Heart right ventricle (tissue), 16 donors: ENCODE data around the gene PRKN. TPM values are rescaled to one million over a fixed set of nuclear protein-coding genes. Genes with fewer than 3 reads are reported as not detected.

Experiments
- ATAC-seq, 8 donors: fragments of 200-7000 bp; cut with Tn5 transposase; one replicate each; pipeline ENCODE4 v1.9.1; 2020; ENCODE audit warnings: mild to moderate bottlenecking in 8 of 8, moderate library complexity in 8 of 8, moderate number of reproducible peaks in 1 of 8
- DNase-seq, 2 donors: peaks; one replicate each; pipeline ENCODE4 v3.0.0-alpha.2; 2020
- H3K27ac ChIP-seq, 10 donors: fragments of 200-600 bp; sonication (generic) in 2 of 10; one replicate each; pipeline versions ENCODE4 v1.5.0 to v1.8.0; 2020 to 2022; ENCODE audit warnings: mild to moderate bottlenecking in 3 of 10
- H3K27me3 ChIP-seq, 7 donors: fragments of 200-600 bp; one replicate each; pipeline ENCODE4 v1.8.0; 2021 to 2022; ENCODE audit warnings: mild to moderate bottlenecking in 2 of 7
- H3K36me3 ChIP-seq, 9 donors: fragments of 200-600 bp; sonication (generic) in 1 of 9; one replicate each; pipeline versions ENCODE4 v1.5.0 to v1.8.0; 2020 to 2022; ENCODE audit warnings: mild to moderate bottlenecking in 2 of 9
- H3K4me1 ChIP-seq, 9 donors: fragments of 200-600 bp; sonication (generic) in 1 of 9; one replicate each; pipeline versions ENCODE4 v1.5.0 to v1.8.0; 2020 to 2022; ENCODE audit warnings: mild to moderate bottlenecking in 4 of 9
- H3K4me3 ChIP-seq, 10 donors: fragments of 200-600 bp; sonication (generic) in 2 of 10; one replicate each; pipeline versions ENCODE4 v1.5.0 to v1.8.0; 2020 to 2022; ENCODE audit warnings: mild to moderate bottlenecking in 7 of 10, moderate library complexity in 2 of 10
- H3K9me3 ChIP-seq, 11 donors: fragments of 200-600 bp in 10 of 11; sonication (generic) in 2 of 11; one replicate each; pipeline versions ENCODE4 v1.5.0 to v1.8.0; 2013 to 2022; ENCODE audit warnings: mild to moderate bottlenecking in 2 of 11, control low read depth in 1 of 11, moderate library complexity in 1 of 11
- WGBS, 2 donors: extraction: QIAGEN DNeasy Blood & Tissue Kit; methylation state at CpG; one replicate each; pipeline ENCODE4 v1.1.7; 2013; ENCODE audit warnings: inconsistent platforms in 1 of 2; 5-methylcytosine and 5-hydroxymethylcytosine counted together
- intact Hi-C, 10 donors: fragments of 100-400 bp; cut with DNase I; formaldehyde crosslinking; loops; one replicate each; pipeline versions ENCODE4 v1.11.1 to v1.14.2; 2022
- polyA plus RNA-seq, 2 donors: library from polyadenylated mRNA; stranded (reverse); fragments of 200-250 nt; gene quantifications; one replicate each; pipeline ENCODE4 v1.2.3, GENCODE V29; 2013
- total RNA-seq, 10 donors: library from RNA; stranded (reverse); fragmentation: NEBNext Ultra II Directional in 3 of 10; extraction: Animal tissue kit (Norgen Biotek cat#: 25700) in 3 of 10; gene quantifications; one replicate each; pipeline versions ENCODE4 v1.2.1 to v1.2.4, GENCODE V29; 2021 to 2023
- TF ChIP-seq, protein P1 (sequence below), 9 donors: fragments of 200-600 bp; sonication (generic) in 2 of 9; IDR thresholded peaks; one replicate each; pipeline versions ENCODE4 v1.5.0 to v1.8.0; 2021 to 2022; ENCODE audit warnings: antibody characterized with exemption in 9 of 9, mild to moderate bottlenecking in 5 of 9, moderate library complexity in 1 of 9
- donor health status: Arrhythmogenic right ventricular cardiomyopathy.
- donor health status: ischemic (EF 13 %, LVEDD 7.1; RV severe dilation, severe dysfunction).
- donor health status: healthy with polysubstance abuse.
- donor health status: DM: no; HTN: yes; CAD: no.
- donor health status: DM: no; HTN: no; CAD: no.
- donor health status: ischemic (EF 25% LVEDD 6.9; RV normal size, moderate dysfunction).
- donor health status: ischemic (EF 25% LVEDD 5.7; RV mildly dilated, moderate dysfunction).
- donor health status: healthy.
- donor health status: DM: yes; HTN: yes; CAD: no.
- donor health status: Ischemic cardiomyopathy.
- donor health status: ischemic (EF 35%, LVEDD 5.7; RV mildly dilated, moderate dysfunction).
- donor health status: nonischemic (EF 11% LVEDD 7.7; RV severe dilation, severe dysfunction).
- donor health status: DM: yes; HTN: yes; CAD: no.
- donor health status: PGD.
- donor health status: ischemic (EF 29% LVEDD 5.4; RV normal size, mild dysfunction).
- donor health status: nonischemic (EF 23%, LVEDD 6.1; RV moderate dilation, normal function).

Gene PRKN
- total and polyA plus RNA-seq, 12 donors = 2.3 to 27.7 (median 26.3) TPM

GRCh38 chr6:161575523-161576254 is 1151.9 kb downstream of the PRKN start:
- no peak for ATAC-seq
- Histone ChIP-seq H3K36me3 (no peaks in the 10 kb centered on the region), H3K4me1 (no peaks in the 10 kb centered on the region), H3K27ac (no peak overlapping the region), H3K4me3 (no peak overlapping the region), H3K9me3 (peaks cover 0 to 8% (median 0%) of the 10 kb centered on the region in 11 donors), H3K27me3 (no peaks in the 10 kb centered on the region)
- TF ChIP-seq, protein P1, sequence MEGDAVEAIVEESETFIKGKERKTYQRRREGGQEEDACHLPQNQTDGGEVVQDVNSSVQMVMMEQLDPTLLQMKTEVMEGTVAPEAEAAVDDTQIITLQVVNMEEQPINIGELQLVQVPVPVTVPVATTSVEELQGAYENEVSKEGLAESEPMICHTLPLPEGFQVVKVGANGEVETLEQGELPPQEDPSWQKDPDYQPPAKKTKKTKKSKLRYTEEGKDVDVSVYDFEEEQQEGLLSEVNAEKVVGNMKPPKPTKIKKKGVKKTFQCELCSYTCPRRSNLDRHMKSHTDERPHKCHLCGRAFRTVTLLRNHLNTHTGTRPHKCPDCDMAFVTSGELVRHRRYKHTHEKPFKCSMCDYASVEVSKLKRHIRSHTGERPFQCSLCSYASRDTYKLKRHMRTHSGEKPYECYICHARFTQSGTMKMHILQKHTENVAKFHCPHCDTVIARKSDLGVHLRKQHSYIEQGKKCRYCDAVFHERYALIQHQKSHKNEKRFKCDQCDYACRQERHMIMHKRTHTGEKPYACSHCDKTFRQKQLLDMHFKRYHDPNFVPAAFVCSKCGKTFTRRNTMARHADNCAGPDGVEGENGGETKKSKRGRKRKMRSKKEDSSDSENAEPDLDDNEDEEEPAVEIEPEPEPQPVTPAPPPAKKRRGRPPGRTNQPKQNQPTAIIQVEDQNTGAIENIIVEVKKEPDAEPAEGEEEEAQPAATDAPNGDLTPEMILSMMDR (IDR thresholded peaks at IDR 0.05) = no peak
- intact Hi-C loops = no loop called here
- DNase-seq = no peak
- 83% methylated on average over 13 of the region's 13 CpGs for WGBS, 2 donors

DNA sequence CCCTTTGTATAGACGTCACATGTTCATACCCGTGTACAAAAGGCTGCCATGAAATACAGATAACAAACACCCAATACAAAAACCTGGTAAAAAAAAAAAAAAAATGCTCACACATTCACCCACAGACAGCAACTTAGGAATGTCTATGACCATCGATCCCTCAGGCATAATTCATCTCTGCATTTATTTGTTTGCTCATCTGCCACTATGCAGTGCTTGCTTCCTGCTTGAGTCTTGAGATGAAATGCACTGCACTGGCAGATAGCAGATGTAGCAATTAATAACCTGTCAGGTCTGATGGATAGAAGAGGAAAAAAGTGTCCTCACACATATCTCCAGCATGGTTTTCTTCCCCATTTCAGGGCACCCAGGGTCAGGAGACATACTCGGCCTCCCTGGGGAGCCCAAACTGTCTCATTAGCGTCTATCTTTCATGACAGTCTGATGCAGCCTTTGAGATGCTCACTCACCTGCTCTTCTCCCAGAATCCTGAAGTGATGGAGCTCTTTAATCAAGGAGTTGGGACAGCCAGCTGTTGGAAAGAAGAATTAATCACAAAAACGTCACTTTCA is 1158.6 kb downstream of the PRKN start:
- intact Hi-C loops = no loop called here
- WGBS, 2 donors = 84 to 92% methylated on average over 6 of the region's 6 CpGs
- H3K4me1 ChIP-seq = no peaks in the 10 kb centered on the region

GRCh38 chr6:161564952-161565351 is 1162.6 kb downstream of the PRKN start:
- 94 to 95% methylated on average over 3 of the region's 3 CpGs for WGBS, 2 donors
- no peak for ATAC-seq
- no peak for DNase-seq
- Histone ChIP-seq H3K27me3 (no peaks in the 10 kb centered on the region), H3K4me3 (no peak overlapping the region), H3K27ac (no peak overlapping the region), H3K9me3 (no peaks in the 10 kb centered on the region), H3K4me1 (no peaks in the 10 kb centered on the region), H3K36me3 (no peaks in the 10 kb centered on the region)
- TF ChIP-seq, protein P1 (IDR thresholded peaks at IDR 0.05) = no peak
- intact Hi-C loops = no loop called here

More for the DNA sequence above, 1158.6 kb downstream of the PRKN start:
- Histone ChIP-seq H3K27me3 (no peaks in the 10 kb centered on the region), H3K9me3 (peaks cover 0 to 8% (median 0%) of the 10 kb centered on the region in 11 donors), H3K36me3 (no peaks in the 10 kb centered on the region), H3K4me3 (no peak overlapping the region), H3K27ac (no peak overlapping the region)
- TF ChIP-seq, protein P1 (IDR thresholded peaks at IDR 0.05) = no peak
- ATAC-seq = no peak
- no peak for DNase-seq

- Histone ChIP-seq H3K4me1 (no peaks in the 10 kb centered on the region), H3K4me3 (no peak overlapping the region), H3K36me3 (no peaks in the 10 kb centered on the region), H3K27me3 (no peaks in the 10 kb centered on the region), H3K27ac (no peak overlapping the region), H3K9me3 (peaks cover 0 to 6% (median 0%) of the 10 kb centered on the region in 11 donors)
- ATAC-seq (no peak), DNase-seq (no peak)
- TF ChIP-seq, protein P1 (IDR thresholded peaks at IDR 0.05) = no peak
- intact Hi-C loops = no loop called here
- WGBS, 2 donors = 95 to 96% methylated on average over 9 of the region's 9 CpGs
Observed at GRCh38 chr6:161561908-161562307, 1165.7 kb downstream of the PRKN start.
